Progenitor cell of endocrine pancreas (in vitro differentiated cells): ENCODE results near the gene HGFAC. TPM values are rescaled to one million over a fixed set of nuclear protein-coding genes. Genes with fewer than 3 reads are reported as not detected.

Experiments used
- DNase-seq: peaks from one replicate; pipeline ENCODE4 v3.0.0; 2021; ENCODE audit warnings: low spot score; ENCODE audit not compliant: unreplicated experiment
- H3K27ac Mint-ChIP-seq: 2 replicates; pipeline ENCODE4 v1.8.0; 2021; ENCODE audit warnings: mild to moderate bottlenecking, moderate library complexity, mixed read lengths
- H3K27me3 Mint-ChIP-seq: 2 replicates; pipeline ENCODE4 v1.8.0; 2021; ENCODE audit warnings: mixed read lengths
- H3K36me3 Mint-ChIP-seq: 2 replicates; pipeline ENCODE4 v1.8.0; 2022; ENCODE audit warnings: mixed read lengths; ENCODE audit not compliant: insufficient read depth
- H3K4me1 Mint-ChIP-seq: 2 replicates; pipeline ENCODE4 v1.8.0; 2021; ENCODE audit warnings: low read depth, mixed read lengths
- H3K4me3 Mint-ChIP-seq: 2 replicates; pipeline ENCODE4 v1.8.0; 2021; ENCODE audit warnings: low read depth, mild to moderate bottlenecking, moderate library complexity, mixed read lengths
- H3K9me3 Mint-ChIP-seq: 2 replicates; pipeline ENCODE4 v1.8.0; 2021; ENCODE audit warnings: low read depth, mixed read lengths
- total RNA-seq: library from RNA; stranded (reverse); gene quantifications from 2 replicates; pipeline ENCODE4 v1.2.1, GENCODE V29; 2021
- TF ChIP-seq, protein P1 (sequence below): fragments of 200-600 bp; sonication (generic); IDR thresholded peaks from one replicate; pipeline ENCODE4 v1.5.0; 2021; ENCODE audit warnings: antibody characterized with exemption, mild to moderate bottlenecking; ENCODE audit not compliant: unreplicated experiment

HGFAC gene
- total RNA-seq, 1 donor from 2014 or later: 7.5 TPM

GRCh38 chr4:3405176-3405575 lies 36.6 kb upstream of the HGFAC start:
- TF ChIP-seq, protein P1, sequence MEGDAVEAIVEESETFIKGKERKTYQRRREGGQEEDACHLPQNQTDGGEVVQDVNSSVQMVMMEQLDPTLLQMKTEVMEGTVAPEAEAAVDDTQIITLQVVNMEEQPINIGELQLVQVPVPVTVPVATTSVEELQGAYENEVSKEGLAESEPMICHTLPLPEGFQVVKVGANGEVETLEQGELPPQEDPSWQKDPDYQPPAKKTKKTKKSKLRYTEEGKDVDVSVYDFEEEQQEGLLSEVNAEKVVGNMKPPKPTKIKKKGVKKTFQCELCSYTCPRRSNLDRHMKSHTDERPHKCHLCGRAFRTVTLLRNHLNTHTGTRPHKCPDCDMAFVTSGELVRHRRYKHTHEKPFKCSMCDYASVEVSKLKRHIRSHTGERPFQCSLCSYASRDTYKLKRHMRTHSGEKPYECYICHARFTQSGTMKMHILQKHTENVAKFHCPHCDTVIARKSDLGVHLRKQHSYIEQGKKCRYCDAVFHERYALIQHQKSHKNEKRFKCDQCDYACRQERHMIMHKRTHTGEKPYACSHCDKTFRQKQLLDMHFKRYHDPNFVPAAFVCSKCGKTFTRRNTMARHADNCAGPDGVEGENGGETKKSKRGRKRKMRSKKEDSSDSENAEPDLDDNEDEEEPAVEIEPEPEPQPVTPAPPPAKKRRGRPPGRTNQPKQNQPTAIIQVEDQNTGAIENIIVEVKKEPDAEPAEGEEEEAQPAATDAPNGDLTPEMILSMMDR: no peak
- Mint-ChIP-seq H3K9me3 (peaks cover 6% of the 10 kb centered on the region), H3K27me3 (no peaks in the 10 kb centered on the region), H3K36me3 (peaks cover 24% of the 10 kb centered on the region), H3K27ac (peak overlapping the region; percentile 31), H3K4me3 (no peak overlapping the region), H3K4me1 (peaks cover 9% of the 10 kb centered on the region)
- no peak for DNase-seq

GRCh38 chr4:3406021-3406420 lies 35.7 kb upstream of the HGFAC start:
- peaks cover 24% of the 10 kb centered on the region for H3K36me3 Mint-ChIP-seq
- peaks cover 11% of the 10 kb centered on the region for H3K4me1 Mint-ChIP-seq
- no peaks in the 10 kb centered on the region for H3K27me3 Mint-ChIP-seq
- H3K4me3 Mint-ChIP-seq: no peak overlapping the region
- H3K9me3 Mint-ChIP-seq: peaks cover 6% of the 10 kb centered on the region
- TF ChIP-seq, protein P1: no peak
- no peak overlapping the region for H3K27ac Mint-ChIP-seq
- no peak for DNase-seq

DNA sequence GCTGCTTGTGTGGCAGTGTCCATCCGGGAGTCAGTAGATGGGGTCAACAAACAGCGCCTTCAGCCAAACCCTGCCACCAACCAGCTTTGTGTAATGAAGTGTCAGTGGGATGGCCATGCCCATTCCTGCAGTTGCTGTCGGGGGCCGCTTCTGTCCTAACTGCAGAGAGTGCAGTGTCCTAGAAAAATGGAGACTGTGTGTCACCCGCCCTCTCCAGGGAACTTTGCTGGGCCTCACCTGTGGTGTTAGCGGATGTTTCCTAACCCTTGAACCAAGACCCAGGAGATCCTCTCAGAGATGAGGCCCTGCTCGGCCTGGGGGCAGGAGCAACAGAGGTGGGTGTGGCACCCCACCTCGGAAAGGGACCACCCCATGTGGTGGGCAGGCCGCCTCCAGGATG lies 35.3 kb upstream of the HGFAC start:
- no peak overlapping the region for H3K4me3 Mint-ChIP-seq

GRCh38 chr4:3407171-3407771 lies 34.5 kb upstream of the HGFAC start:
- TF ChIP-seq, protein P1: no peak
- DNase-seq: no peak
- Mint-ChIP-seq H3K27ac (peak overlapping the region; percentile 52), H3K27me3 (no peaks in the 10 kb centered on the region), H3K36me3 (peaks cover 19% of the 10 kb centered on the region), H3K4me3 (no peak overlapping the region), H3K9me3 (peaks cover 6% of the 10 kb centered on the region), H3K4me1 (peaks cover 11% of the 10 kb centered on the region)

More for the DNA sequence above, 35.3 kb upstream of the HGFAC start:
- DNase-seq: no peak
- Mint-ChIP-seq H3K27me3 (no peaks in the 10 kb centered on the region), H3K27ac (no peak overlapping the region), H3K9me3 (peaks cover 6% of the 10 kb centered on the region), H3K36me3 (peaks cover 21% of the 10 kb centered on the region), H3K4me1 (peaks cover 11% of the 10 kb centered on the region)
- TF ChIP-seq, protein P1: no peak

- no peak for DNase-seq
- H3K36me3 Mint-ChIP-seq: peaks cover 13% of the 10 kb centered on the region
- H3K4me3 Mint-ChIP-seq: no peak overlapping the region
- H3K27ac Mint-ChIP-seq: no peak overlapping the region
- H3K9me3 Mint-ChIP-seq: peaks cover 6% of the 10 kb centered on the region
- TF ChIP-seq, protein P1: no peak
- peaks cover 11% of the 10 kb centered on the region for H3K4me1 Mint-ChIP-seq
- H3K27me3 Mint-ChIP-seq: no peaks in the 10 kb centered on the region
These were observed 33.6 kb upstream of the HGFAC start for GRCh38 chr4:3407930-3408792.
